ENCODE measurements around the gene NDN.
A peak's percentile ranks its signal among the peaks of the same experiment; 100 is the strongest.

Gene NDN, protein sequence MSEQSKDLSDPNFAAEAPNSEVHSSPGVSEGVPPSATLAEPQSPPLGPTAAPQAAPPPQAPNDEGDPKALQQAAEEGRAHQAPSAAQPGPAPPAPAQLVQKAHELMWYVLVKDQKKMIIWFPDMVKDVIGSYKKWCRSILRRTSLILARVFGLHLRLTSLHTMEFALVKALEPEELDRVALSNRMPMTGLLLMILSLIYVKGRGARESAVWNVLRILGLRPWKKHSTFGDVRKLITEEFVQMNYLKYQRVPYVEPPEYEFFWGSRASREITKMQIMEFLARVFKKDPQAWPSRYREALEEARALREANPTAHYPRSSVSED

DNA sequence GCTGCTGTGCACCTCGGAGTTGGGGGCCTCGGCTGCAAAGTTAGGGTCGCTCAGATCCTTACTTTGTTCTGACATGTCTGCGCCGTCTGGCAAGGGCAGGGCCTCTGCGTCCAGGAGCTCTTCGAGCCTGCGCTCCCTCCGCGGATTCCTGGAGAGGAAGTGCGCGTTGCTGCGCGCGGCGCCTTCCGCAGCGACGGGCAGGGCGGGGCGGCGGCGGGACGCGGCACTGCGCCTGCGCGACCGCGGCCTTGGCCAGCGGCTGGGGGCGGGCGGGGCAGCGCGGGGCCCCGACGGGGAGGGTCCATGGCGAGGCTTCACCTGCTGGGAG, at the start of gene NDN:
NDN (minus strand) TSS at position 163 of the 328 bp plus-strand sequence; CDS start at position 75, 88 bp downstream.
- peak; percentile 77 for DNase-seq (ENCODE audit: low spot score)

GRCh38 chr15:23736033-23736673, 49.0 kb upstream of the NDN start:
- no peak for DNase-seq (ENCODE audit: low spot score)

GRCh38 chr15:23734862-23735261, 47.8 kb upstream of the NDN start:
- no peak for DNase-seq (ENCODE audit: low spot score)

DNA sequence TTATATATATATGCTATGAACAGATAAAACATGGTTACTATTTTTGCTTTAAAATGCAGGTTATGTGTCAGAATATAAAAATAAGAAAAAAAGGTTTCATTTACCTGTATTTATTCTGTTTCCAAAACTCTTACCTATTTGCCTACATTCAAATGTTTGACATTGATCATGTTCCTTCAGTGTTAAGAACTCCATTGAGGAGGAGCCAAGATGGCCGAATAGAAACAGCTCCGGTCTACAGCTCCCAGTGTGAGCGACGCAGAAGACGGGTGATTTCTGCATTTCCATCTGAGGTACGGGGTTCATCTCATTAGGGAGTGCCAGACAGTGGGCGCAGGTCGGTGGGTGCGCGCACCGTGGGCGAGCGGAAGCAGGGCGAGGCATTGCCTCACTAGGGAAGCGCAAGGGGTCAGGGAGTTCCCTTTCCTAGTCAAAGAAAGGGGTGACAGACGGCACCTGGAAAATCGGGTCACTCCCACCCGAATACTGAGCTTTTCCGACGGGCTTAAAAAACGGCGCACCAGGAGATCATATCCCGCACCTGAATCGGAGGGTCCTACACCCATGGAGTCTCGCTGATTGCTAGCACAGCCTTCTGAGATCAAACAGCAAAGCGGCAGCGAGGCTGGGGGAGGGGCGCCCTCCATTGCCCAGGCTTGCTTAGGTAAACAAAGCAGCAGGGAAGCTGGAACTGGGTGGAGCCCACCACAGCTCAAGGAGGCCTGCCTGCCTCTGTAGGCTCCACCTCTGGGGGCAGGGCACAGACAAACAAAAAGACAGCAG, 27.0 kb upstream of the NDN start:
- peak; percentile 50 for DNase-seq (ENCODE audit: low spot score)

GRCh38 chr15:23708332-23708731, 21.2 kb upstream of the NDN start:
- no peak for DNase-seq (ENCODE audit: low spot score)

DNA sequence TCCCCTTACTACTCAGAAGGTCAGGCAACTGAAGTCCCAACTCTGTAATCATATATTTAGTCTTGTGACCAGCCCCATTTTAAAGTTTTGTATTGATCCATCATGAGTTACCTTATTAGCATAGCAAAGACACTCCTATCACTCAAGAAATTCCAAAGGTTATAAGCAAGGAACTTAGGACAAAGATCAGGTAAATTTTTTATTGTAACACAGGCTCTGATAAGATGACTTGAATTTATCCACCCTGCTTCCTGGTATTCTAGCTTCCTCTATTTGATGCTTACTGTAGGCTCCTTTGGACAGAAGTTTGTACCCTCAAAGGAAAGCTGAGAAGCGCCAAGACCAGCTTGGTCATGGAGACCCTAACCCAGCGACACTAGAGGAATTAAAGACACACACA, 8.2 kb upstream of the NDN start:
- DNase-seq (ENCODE audit: low spot score): no peak

DNA sequence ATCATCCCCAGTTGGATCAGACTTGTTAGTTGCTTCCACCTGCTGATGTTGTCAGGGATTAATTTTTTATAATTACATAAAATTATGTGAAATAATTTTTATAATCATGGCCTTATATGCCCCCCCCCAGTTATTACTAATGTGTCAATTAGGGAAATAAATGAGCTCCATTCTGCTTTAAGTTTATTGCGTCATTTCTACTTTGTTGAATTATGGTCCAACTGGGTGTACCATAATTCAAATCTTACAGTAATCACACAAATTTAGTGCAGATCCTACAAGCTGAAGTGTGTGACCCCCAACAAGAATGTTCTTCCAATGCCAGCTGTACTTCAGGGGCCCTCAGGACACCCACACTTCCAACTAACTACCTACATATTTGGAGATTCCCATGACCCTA, 7.5 kb upstream of the NDN start:
- no peak for DNase-seq (ENCODE audit: low spot score)

DNA sequence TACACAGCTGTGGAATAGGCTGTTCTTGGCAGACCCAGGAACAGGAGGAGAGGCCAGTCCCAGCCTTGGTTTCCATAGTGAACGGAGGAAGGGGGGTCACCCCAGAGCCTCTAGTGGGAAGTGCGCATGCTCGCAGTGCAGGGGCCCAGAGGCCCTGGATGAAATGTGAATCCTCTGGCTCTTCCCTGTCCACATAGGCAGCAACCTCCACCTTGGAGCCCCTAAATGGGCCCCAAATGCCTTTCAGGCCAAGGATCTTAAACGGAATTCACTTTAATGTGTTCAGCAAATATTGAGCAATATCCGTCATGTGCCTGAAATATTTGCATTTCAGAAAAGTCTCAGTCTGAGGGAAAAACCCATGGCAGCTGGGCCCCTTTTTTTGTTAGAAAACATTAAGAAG, 3.3 kb upstream of the NDN start:
- DNase-seq (ENCODE audit: low spot score): peak; percentile 73

- DNase-seq (ENCODE audit: low spot score): no peak
Measured at GRCh38 chr15:23690015-23690414, 2.9 kb upstream of the NDN start.

DNA sequence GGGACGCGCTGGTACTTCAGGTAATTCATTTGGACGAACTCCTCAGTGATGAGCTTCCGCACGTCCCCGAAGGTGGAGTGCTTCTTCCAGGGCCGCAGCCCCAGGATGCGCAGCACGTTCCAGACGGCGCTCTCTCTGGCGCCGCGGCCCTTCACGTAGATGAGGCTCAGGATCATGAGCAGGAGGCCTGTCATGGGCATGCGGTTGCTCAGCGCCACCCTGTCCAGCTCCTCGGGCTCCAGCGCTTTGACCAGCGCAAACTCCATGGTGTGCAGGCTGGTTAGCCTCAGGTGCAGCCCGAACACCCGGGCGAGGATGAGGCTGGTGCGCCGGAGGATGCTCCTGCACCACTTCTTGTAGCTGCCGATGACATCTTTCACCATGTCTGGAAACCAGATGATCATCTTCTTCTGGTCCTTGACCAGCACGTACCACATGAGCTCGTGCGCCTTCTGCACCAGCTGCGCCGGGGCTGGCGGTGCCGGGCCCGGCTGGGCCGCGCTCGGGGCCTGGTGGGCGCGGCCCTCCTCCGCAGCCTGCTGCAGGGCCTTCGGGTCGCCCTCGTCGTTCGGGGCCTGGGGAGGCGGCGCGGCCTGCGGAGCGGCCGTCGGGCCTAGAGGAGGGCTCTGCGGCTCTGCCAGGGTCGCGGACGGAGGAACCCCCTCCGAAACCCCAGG, 501 bp downstream of the NDN start:
- no peak for DNase-seq (ENCODE audit: low spot score)

GRCh38 chr15:23671481-23671880, 15.6 kb downstream of the NDN start:
- no peak for DNase-seq (ENCODE audit: low spot score)

GRCh38 chr15:23670970-23671369, 16.1 kb downstream of the NDN start:
- no peak for DNase-seq (ENCODE audit: low spot score)

DNA sequence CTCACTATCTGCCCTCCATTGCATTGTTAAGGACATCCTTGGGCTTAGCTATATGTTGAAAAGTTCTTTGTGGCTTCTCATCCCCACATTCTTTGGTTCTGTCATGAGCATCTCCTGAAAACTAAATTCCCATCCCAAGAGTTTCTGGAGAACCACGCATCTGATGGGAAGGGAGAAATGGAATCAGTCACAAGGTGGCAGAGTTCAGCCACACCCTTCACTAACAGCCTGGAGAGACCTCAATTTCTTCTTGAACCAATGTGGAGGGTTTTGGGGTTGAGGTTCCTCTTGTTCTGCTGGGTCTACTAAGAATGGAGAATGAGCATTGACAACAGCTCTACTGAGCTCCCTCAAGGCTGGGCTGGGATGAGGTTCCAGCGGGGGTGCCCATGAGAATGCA, 23.9 kb downstream of the NDN start:
- DNase-seq (ENCODE audit: low spot score): no peak

GRCh38 chr15:23648920-23649515, 38.1 kb downstream of the NDN start:
- DNase-seq (ENCODE audit: low spot score): no peak

- peak; percentile 62 for DNase-seq (ENCODE audit: low spot score)
Measured at GRCh38 chr15:23647421-23648370, 39.4 kb downstream of the NDN start, which contains the start of gene MAGEL2. Gene MAGEL2 (minus strand): TSS chr15:23647867. CDS start chr15:23647742, 125 bp downstream.

- DNase-seq (ENCODE audit: low spot score): no peak
Measured at GRCh38 chr15:23647001-23647295, 40.2 kb downstream of the NDN start.

DNA sequence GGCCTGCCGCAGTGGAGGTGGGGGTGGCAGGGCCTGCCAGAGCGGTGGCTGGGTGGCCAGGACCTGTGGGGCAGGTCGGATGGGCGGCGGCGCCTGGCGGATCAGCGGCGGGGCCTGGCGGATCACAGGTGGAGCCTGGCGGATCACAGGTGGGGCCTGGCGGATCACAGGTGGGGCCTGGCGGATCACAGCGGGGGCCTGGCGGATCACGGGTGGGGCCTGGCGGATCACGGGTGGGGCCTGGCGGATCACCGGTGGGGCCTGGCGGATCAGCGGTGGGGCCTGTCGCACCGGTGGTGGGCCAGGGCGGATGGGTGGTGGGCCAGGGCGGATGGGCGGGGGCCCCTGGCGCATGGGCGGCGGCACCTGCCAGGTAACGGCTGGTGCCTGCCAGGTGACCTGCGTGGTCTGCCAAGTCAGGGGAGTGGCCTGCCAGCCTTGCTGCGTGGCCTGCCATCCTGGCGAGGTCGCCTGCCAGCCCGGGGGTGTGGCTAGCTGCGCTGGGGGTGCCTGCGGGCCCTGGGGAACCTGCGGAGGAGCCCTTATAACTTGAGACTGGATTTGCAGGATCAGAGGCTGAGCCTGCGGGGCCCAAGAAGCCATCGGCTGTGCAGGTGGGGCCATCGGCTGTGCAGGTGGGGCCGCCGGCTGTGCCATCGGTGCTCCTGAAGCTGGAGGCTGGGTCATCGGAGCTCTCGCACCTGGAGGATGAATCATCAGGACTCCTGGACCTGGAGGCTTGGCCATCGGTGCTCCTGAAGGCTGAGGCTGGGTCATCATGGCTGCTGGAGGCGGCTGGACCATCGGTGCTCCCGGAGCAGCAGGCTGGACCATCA, 40.7 kb downstream of the NDN start:
- DNase-seq (ENCODE audit: low spot score): no peak

- no peak for DNase-seq (ENCODE audit: low spot score)
Measured at GRCh38 chr15:23645371-23646164, 41.5 kb downstream of the NDN start.

DNA sequence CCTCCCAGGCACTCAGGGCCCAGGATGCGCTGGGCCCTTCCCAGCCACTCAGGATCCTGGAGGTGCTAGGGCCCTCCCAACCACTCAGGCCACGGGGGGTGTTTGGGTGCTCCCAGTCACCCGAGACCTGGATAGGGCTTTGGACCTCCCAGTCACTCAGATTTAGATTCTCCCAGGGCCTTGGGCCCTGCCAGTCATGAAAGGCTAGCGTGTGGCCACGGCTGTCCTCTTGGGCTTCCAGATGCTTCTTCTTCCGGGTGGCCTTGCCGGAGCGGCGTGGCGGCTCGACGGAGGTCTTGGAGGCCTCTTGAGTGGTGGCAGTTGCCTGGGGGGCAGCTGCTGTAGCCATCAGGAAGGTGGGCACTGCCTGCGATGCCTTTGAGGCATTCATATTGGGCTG, 42.3 kb downstream of the NDN start:
- no peak for DNase-seq (ENCODE audit: low spot score)
